Eye (tissue), 1 donor: ENCODE results near the gene ZNF335.
A peak's percentile ranks its signal among the peaks of the same experiment; 100 is the strongest.
"Not testable (repeated sequence)": the region's sequence is repeated elsewhere in the genome, so short reads cannot be mapped to it uniquely, and the experiment has no call there.

Source experiments
- DNase-seq: peaks from one replicate; pipeline ENCODE4 v3.0.0-alpha.2; 2015

ZNF335 gene

GRCh38 chr20:45910670-45911485 lies 61.1 kb downstream of the ZNF335 start:
- peak; percentile 99 for DNase-seq

- no peak for DNase-seq
Measured at GRCh38 chr20:45909817-45910669, 62.0 kb downstream of the ZNF335 start.

- no peak for DNase-seq
Measured at GRCh38 chr20:45909336-45909808, 62.6 kb downstream of the ZNF335 start.

GRCh38 chr20:45908084-45908483 lies 63.9 kb downstream of the ZNF335 start:
- DNase-seq = no peak

- no peak for DNase-seq
Measured at GRCh38 chr20:45907219-45907948, 64.6 kb downstream of the ZNF335 start.

- DNase-seq = no peak
Measured at GRCh38 chr20:45905505-45906079, 66.4 kb downstream of the ZNF335 start.

- DNase-seq = no peak
Measured at GRCh38 chr20:45904583-45905504, 67.2 kb downstream of the ZNF335 start.

- DNase-seq = no peak
Measured at GRCh38 chr20:45902199-45902701, 69.8 kb downstream of the ZNF335 start.

- not testable (repeated sequence) for DNase-seq
Measured at GRCh38 chr20:45901332-45901731, 70.7 kb downstream of the ZNF335 start.

- DNase-seq = no peak
Measured at GRCh38 chr20:45899046-45899835, 72.8 kb downstream of the ZNF335 start.
